Testis (tissue), 2 donors: ENCODE results near the gene ENAH.

Experiments used
- CTCF ChIP-seq, 3 experiments: fragments of 450-650 bp in 2 of 3; fragments of 200-600 bp in 1 of 3; sonication (generic) in 1 of 3; IDR thresholded peaks; one replicate each; pipeline ENCODE4 v1.5.1; 2016 to 2019; ENCODE audit warnings: antibody characterized with exemption in 3 of 3, mild to moderate bottlenecking in 2 of 3, moderate library complexity in 1 of 3
- POLR2A ChIP-seq: fragments of 450-650 bp; IDR thresholded peaks from one replicate; pipeline ENCODE4 v1.6.1; 2017; ENCODE audit warnings: antibody characterized with exemption, mild to moderate bottlenecking, moderate library complexity

GRCh38 chr1:225479996-225480720 is 172.8 kb downstream of the ENAH start:
- TF ChIP-seq CTCF (IDR thresholded peaks at IDR 0.05) (no peak), POLR2A (no peak)
